HFFc6 (cell line): ENCODE data around the gene TBX4. TPM values are rescaled to one million over a fixed set of nuclear protein-coding genes. Genes with fewer than 3 reads are reported as not detected.
A peak's percentile ranks its signal among the peaks of the same experiment; 100 is the strongest.
"Not testable (repeated sequence)": the region's sequence is repeated elsewhere in the genome, so short reads cannot be mapped to it uniquely, and the experiment has no call there.

Experiments
- DNase-seq: peaks from one replicate; pipeline ENCODE4 v3.0.0-alpha.2; 2018
- H3K27ac Mint-ChIP-seq: 2 replicates; pipeline ENCODE4 v1.8.0; 2020; ENCODE audit warnings: mild to moderate bottlenecking, mixed read lengths
- H3K27me3 Mint-ChIP-seq: 2 replicates; pipeline ENCODE4 v1.8.0; 2021; ENCODE audit warnings: mild to moderate bottlenecking, moderate library complexity, mixed read lengths; ENCODE audit not compliant: insufficient read depth
- H3K36me3 Mint-ChIP-seq: 2 replicates; pipeline ENCODE4 v1.8.0; 2021; ENCODE audit warnings: low read depth, mixed read lengths
- H3K4me1 Mint-ChIP-seq: 2 replicates; pipeline ENCODE4 v1.8.0; 2020; ENCODE audit warnings: low read depth, mixed read lengths
- H3K4me3 Mint-ChIP-seq: 2 replicates; pipeline ENCODE4 v1.8.0; 2020; ENCODE audit warnings: mild to moderate bottlenecking, moderate library complexity, mixed read lengths
- H3K9me3 Mint-ChIP-seq: 2 replicates; pipeline ENCODE4 v1.8.0; 2020; ENCODE audit warnings: mild to moderate bottlenecking, mixed read lengths
- CTCF ChIP-seq: fragments of 200-600 bp; sonication (generic); IDR thresholded peaks from 2 replicates; pipeline ENCODE4 v1.5.0; 2021; ENCODE audit warnings: antibody characterized with exemption, mild to moderate bottlenecking
- total RNA-seq, 6 experiments: library from RNA; stranded (reverse); fragmentation: NEBNext Ultra II Directional; extraction: Animal tissue kit (Norgen Biotek cat#: 25700); gene quantifications; 2 replicates in 1 of 6; 3 replicates in 5 of 6; pipeline ENCODE4 v1.2.3, GENCODE V29; 2021

TBX4 gene
- total RNA-seq, 6 experiments from 2014 or later: 0.11 to 0.26 (median 0.18) TPM; not detected in 3

- DNase-seq: peak; percentile 63
- H3K27me3 Mint-ChIP-seq: peaks cover 25% of the 10 kb centered on the region
- no peaks in the 10 kb centered on the region for H3K9me3 Mint-ChIP-seq
- no peak overlapping the region for H3K27ac Mint-ChIP-seq
- H3K4me1 Mint-ChIP-seq: peaks cover 10% of the 10 kb centered on the region
- H3K36me3 Mint-ChIP-seq: peaks cover 4% of the 10 kb centered on the region; the same call in 1 of the 2 replicates
- H3K4me3 Mint-ChIP-seq: no peak overlapping the region
- no peak for TF ChIP-seq CTCF
These were observed 7.4 kb upstream of the TBX4 start for GRCh38 chr17:61444831-61445230.

GRCh38 chr17:61447358-61447757 lies 4.9 kb upstream of the TBX4 start:
- Mint-ChIP-seq H3K27me3 (peaks cover 40% of the 10 kb centered on the region), H3K9me3 (no peaks in the 10 kb centered on the region), H3K36me3 (no peaks in the 10 kb centered on the region), H3K27ac (no peak overlapping the region), H3K4me3 (no peak overlapping the region), H3K4me1 (peaks cover 10% of the 10 kb centered on the region)
- DNase-seq: no peak
- TF ChIP-seq CTCF: no peak

- Mint-ChIP-seq H3K27ac (no peak overlapping the region), H3K36me3 (no peaks in the 10 kb centered on the region), H3K4me1 (peaks cover 16% of the 10 kb centered on the region), H3K9me3 (no peaks in the 10 kb centered on the region), H3K27me3 (peaks cover 47% of the 10 kb centered on the region), H3K4me3 (no peak overlapping the region)
- no peak for DNase-seq
- TF ChIP-seq CTCF: no peak
These were observed 4.2 kb upstream of the TBX4 start for GRCh38 chr17:61448042-61448441.

GRCh38 chr17:61449140-61449539 lies 3.1 kb upstream of the TBX4 start:
- DNase-seq, H3K36me3 Mint-ChIP-seq, H3K27ac Mint-ChIP-seq, H3K4me3 Mint-ChIP-seq, H3K9me3 Mint-ChIP-seq: not testable (repeated sequence)
- peaks cover 55% of the 10 kb centered on the region for H3K27me3 Mint-ChIP-seq
- peaks cover 19% of the 10 kb centered on the region for H3K4me1 Mint-ChIP-seq

GRCh38 chr17:61449707-61450640 lies 2.2 kb upstream of the TBX4 start:
- no peak for DNase-seq
- H3K27ac Mint-ChIP-seq: no peak overlapping the region
- no peak overlapping the region for H3K4me3 Mint-ChIP-seq
- peaks cover 15% of the 10 kb centered on the region for H3K4me1 Mint-ChIP-seq
- no peaks in the 10 kb centered on the region for H3K9me3 Mint-ChIP-seq
- peaks cover 61% of the 10 kb centered on the region for H3K27me3 Mint-ChIP-seq
- H3K36me3 Mint-ChIP-seq: no peaks in the 10 kb centered on the region
- TF ChIP-seq CTCF: no peak
